Nephron (organoid): ENCODE measurements around the gene WWOX.

Source experiments
- H3K27ac Mint-ChIP-seq, 3 experiments: 2 replicates each; pipeline ENCODE4 v1.8.0; 2020; ENCODE audit warnings: mixed read lengths in 3 of 3, mild to moderate bottlenecking in 2 of 3, moderate library complexity in 1 of 3
- H3K27me3 Mint-ChIP-seq: 2 replicates; pipeline ENCODE4 v1.8.0; 2021; ENCODE audit warnings: low read depth, mild to moderate bottlenecking, moderate library complexity, mixed read lengths
- H3K36me3 Mint-ChIP-seq: 2 replicates; pipeline ENCODE4 v1.8.0; 2020; ENCODE audit warnings: low read depth, mixed read lengths
- H3K4me1 Mint-ChIP-seq: 2 replicates; pipeline ENCODE4 v1.8.0; 2020; ENCODE audit warnings: mixed read lengths
- H3K4me3 Mint-ChIP-seq, 3 experiments: 2 replicates each; pipeline ENCODE4 v1.8.0; 2020; ENCODE audit warnings: mild to moderate bottlenecking in 3 of 3, mixed read lengths in 3 of 3, moderate library complexity in 2 of 3
- H3K9me3 Mint-ChIP-seq: 2 replicates; pipeline ENCODE4 v1.8.0; 2020; ENCODE audit warnings: mixed read lengths
- CTCF ChIP-seq, 3 experiments: fragments of 200-600 bp; sonication (generic); IDR thresholded peaks; one replicate each; pipeline ENCODE4 v1.5.0; 2021; ENCODE audit warnings: antibody characterized with exemption in 3 of 3; ENCODE audit not compliant: unreplicated experiment in 3 of 3

Gene WWOX

GRCh38 chr16:79173919-79174318 is 1074.5 kb downstream of the WWOX start:
- Mint-ChIP-seq H3K36me3 (no peaks in the 10 kb centered on the region), H3K27ac (no peak overlapping the region)

GRCh38 chr16:79175286-79176057 is 1076.0 kb downstream of the WWOX start:
- no peaks in the 10 kb centered on the region for H3K36me3 Mint-ChIP-seq
- peaks cover 17% of the 10 kb centered on the region for H3K9me3 Mint-ChIP-seq
- H3K27me3 Mint-ChIP-seq = peaks cover 11% of the 10 kb centered on the region
- no peak overlapping the region for H3K27ac Mint-ChIP-seq
- H3K4me3 Mint-ChIP-seq = no peak overlapping the region
- TF ChIP-seq CTCF (IDR thresholded peaks at IDR 0.05; ENCODE audit: unreplicated experiment in 3 of 3) = no peak
- H3K4me1 Mint-ChIP-seq = peaks cover 5% of the 10 kb centered on the region

More at GRCh38 chr16:79173919-79174318, 1074.5 kb downstream of the WWOX start:
- peaks cover 5% of the 10 kb centered on the region for H3K4me1 Mint-ChIP-seq
- no peak for TF ChIP-seq CTCF (IDR thresholded peaks at IDR 0.05; ENCODE audit: unreplicated experiment in 3 of 3)
- peaks cover 11% of the 10 kb centered on the region for H3K27me3 Mint-ChIP-seq
- H3K9me3 Mint-ChIP-seq = peaks cover 11% of the 10 kb centered on the region
- no peak overlapping the region for H3K4me3 Mint-ChIP-seq

GRCh38 chr16:79177018-79177417 is 1077.6 kb downstream of the WWOX start:
- Mint-ChIP-seq H3K27ac (no peak overlapping the region), H3K9me3 (peaks cover 28% of the 10 kb centered on the region), H3K27me3 (peaks cover 11% of the 10 kb centered on the region), H3K4me1 (no peaks in the 10 kb centered on the region), H3K4me3 (no peak overlapping the region), H3K36me3 (no peaks in the 10 kb centered on the region)
- no peak for TF ChIP-seq CTCF (IDR thresholded peaks at IDR 0.05; ENCODE audit: unreplicated experiment in 3 of 3)

GRCh38 chr16:79181419-79181818 is 1082.0 kb downstream of the WWOX start:
- Mint-ChIP-seq H3K4me1 (peaks cover 21% of the 10 kb centered on the region), H3K4me3 (no peak overlapping the region), H3K9me3 (peaks cover 28% of the 10 kb centered on the region), H3K27ac (no peak overlapping the region), H3K36me3 (no peaks in the 10 kb centered on the region), H3K27me3 (peaks cover 9% of the 10 kb centered on the region)
- no peak for TF ChIP-seq CTCF (IDR thresholded peaks at IDR 0.05; ENCODE audit: unreplicated experiment in 3 of 3)

- peaks cover 25% of the 10 kb centered on the region for H3K4me1 Mint-ChIP-seq
- H3K27me3 Mint-ChIP-seq = peaks cover under 1% of the 10 kb centered on the region
- no peak for TF ChIP-seq CTCF (IDR thresholded peaks at IDR 0.05; ENCODE audit: unreplicated experiment in 3 of 3)
- peaks cover 27% of the 10 kb centered on the region for H3K9me3 Mint-ChIP-seq
- H3K36me3 Mint-ChIP-seq = no peaks in the 10 kb centered on the region
- no peak overlapping the region for H3K27ac Mint-ChIP-seq
- H3K4me3 Mint-ChIP-seq = no peak overlapping the region
Observed at GRCh38 chr16:79182616-79183015, 1083.2 kb downstream of the WWOX start.

- Mint-ChIP-seq H3K36me3 (peaks cover 6% of the 10 kb centered on the region), H3K4me1 (peaks cover 25% of the 10 kb centered on the region), H3K9me3 (peaks cover 24% of the 10 kb centered on the region), H3K27me3 (no peaks in the 10 kb centered on the region), H3K27ac (no peak overlapping the region), H3K4me3 (no peak overlapping the region)
- TF ChIP-seq CTCF (IDR thresholded peaks at IDR 0.05; ENCODE audit: unreplicated experiment in 3 of 3) = no peak
Observed at GRCh38 chr16:79183571-79183970, 1084.1 kb downstream of the WWOX start.
